Activated CD8-positive, alpha-beta memory T cell treated with anti-CD3 and anti-CD28 coated beads, Interleukin-2, amount 50 U/mL, for 4 hours (primary cell): Measurements from ENCODE around the gene PCF11.

Experiments
- DNase-seq: peaks from one replicate; pipeline ENCODE4 v3.0.0-alpha.2; 2020

Gene PCF11

DNA sequence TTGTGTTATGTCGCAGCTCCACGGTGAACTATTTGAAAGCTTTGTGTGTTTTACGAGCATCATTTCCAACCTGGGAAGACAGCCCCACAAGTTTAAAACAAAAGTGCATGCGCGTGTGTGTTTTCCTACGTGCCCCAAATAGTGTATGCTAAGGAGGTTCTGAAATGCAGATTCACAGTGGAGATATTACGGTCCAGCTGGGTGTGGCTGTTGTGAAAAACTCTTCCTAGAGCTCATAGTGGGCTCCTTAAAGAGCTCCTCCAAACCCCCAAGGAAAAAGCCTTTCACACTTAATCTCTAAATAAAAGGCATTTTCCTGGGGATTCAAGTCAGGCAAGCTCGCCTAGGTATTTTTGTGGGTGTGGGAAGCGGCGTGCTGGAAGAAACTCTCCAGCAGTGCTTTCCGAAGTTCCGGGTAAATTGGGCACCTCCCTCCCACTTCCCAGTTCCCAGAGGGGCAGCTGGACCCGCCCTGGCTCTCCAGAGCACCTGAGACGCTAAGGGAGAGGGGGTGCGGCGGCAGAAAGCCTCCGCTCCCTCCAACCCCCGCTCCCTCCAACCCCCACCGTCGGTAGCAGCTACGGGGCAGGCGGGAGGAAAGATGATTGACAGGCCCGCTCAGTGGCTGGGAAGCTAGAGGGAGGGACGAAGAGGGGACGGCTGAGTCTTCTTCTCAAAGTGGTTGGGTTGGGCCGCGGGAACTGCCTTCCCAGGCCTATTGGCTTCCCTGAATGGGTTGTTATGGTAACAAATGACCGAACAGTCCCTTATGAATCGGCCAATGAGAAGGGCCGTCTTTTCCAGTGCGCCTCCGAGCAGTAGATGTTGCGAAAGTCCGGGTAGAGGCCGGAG is 561 bp upstream of the PCF11 start:
- peak; percentile 96 for DNase-seq

DNA sequence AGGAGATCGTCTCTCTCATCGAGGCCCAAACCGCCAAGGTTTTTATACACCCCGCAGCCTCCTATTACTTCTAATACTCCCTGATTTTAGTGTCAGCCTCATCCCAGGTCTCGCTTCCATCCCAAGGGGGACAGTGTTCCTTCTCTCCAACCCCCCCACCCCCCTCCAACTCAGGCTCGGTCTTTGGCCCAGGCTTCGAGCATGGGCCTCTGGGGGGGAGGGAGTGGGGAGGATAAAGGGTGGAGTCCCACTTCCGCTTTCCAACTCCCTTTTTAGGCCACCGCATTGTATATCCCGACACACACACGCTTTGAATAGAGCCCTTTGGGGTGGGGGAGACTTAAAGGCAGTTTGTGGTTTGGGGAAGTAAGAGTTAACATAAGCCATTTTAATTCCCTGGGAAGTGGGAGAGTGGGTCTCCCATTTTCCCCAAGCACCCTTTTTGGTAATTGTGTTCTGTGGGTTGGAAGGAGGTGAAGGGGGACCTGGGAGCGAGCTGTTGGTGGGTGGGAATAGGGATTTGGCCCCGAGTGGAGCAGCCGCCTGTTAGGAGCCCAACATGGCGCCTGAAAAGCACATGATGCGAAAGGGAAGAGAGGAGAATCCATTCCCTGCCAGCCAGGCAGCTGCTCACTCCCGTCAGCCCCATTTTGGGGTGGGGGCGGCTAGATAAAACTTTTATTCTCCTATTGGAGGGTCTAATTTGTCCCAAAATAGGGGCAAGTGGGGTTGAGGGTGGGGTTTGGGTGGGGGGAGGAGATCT is 844 bp downstream of the PCF11 start:
- DNase-seq = peak; percentile 35

DNA sequence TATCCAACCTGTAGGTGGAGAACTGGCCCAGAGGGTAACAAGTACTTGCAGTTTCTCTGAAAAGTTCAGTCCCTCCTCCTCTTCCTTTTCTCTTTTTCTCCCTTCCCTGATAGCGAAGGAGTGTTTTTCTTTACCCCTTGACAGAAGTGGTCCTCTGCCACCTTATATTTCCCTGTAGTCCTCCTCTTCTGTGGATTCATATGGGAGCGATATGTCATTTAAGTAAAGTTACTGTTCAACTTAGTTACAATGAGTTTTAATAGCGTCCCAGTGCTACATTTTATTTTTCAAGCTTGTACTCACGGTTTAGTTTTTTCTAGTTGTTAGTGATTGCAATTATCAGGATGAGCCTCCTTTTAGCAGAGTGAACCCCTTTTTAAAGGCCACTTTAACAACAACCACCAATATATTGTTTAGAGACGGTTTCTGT is 1.4 kb downstream of the PCF11 start:
- no peak for DNase-seq

DNA sequence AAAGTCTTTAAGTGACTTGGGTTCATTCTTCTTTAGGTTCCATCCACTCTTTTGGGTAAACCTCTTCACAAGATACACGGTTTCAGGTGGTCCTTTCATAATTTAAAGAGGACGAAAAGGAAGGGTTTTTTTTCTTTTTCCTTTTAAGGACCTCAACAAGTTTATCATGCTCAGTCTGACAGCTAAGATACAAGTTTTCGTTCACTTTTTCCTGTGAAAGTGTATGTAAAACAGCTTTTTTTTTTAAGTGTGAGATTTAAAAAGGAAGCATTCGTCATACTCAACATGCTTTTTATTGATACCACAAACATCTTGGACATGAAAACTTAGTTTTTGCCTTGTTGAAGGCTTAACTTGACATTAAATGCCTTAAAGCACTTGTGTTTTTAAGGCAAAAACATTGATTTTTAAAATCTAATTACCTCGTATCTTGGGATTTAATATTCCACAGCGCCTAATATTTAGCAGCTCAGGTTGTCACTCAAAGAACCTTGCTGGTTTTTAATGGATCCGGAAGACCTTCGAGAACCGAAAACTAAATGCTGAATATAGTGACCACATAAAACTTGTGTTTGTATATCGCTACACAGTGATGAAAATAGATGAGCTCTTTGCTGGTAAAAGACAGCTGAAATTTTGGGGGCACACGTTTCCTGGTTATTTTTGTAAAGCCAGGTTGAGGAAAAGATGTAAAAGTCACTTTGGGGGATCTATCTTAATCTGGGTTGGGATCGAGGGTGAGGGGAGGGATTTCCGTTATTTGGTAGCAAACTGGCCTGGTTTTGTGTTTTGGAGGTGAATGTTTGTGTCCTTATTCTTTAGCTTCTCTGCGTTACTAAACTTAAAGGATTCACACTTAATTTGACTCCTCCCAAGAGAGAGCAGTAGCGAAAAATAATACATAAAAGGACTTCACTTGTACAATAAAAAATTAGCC is 2.3 kb downstream of the PCF11 start:
- DNase-seq = no peak

DNA sequence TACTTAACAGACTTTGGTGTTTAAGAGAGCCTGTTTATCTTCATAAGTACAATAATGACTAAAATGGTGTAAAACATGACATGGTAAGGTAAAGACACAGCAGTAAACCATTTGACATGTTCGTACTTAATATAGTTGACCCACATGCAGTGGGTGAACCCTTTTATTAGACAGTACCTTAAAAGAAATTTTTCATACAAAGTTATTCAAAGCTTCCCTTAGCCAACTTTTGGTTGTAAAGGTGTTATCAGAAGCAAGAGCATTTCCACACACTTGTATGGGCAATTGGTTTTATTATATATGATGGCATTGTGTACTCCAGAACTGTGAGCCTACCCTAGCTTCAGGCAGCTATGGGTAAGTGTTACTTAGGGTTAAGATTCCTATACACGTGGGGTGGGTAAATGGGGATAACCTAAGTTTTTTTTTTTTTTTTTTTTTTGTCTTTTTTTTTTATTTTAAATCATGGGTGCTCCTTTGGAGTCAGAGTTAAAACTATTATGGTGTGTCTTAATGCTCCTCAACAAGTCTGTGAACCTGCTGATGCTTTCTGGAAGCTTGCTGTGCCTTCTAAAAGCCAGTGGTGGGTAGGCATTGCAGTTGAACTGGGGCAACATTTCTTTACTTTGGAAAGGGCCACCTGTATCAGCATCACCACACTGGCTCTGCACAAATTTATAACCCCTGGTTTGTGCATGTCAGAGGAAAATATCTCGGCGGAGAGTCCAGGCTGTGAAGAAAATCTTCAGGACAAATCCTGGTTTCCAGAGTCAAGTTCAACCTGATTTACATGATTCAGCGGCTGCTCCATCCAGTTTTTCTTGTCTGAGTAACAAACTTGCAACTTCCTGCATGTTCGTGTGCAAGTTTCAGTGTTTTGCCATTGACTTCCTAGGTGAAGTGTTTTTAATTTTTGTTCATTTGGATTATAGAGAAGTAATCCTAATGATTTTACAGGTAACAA is 3.3 kb downstream of the PCF11 start:
- no peak for DNase-seq

DNA sequence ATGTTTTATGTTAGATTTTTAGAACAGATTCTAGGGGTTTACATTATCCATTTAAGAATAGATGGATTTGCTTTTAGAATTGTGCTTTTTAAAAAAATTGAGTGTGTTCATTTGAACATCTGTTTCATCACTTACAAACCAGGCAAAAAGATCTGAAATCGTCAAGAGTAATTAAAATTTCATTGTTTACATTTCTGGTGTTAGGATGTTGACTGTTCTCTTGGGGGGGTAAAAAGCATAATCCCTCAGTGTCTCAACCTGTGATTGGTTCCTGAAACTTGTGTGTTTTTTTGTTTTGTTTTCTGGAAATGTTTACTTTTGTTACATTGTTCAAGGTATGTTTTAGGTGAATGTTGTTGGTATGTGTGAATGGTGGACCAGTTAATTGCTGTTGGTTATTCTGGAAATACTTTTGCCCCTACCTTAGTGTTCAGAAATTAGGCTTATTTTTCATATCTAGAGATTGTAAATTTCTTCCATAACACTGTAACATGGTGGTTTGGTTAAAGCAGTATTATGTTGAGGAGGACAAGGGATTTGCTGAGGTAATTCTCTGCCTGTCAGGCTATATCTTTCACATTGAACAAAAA is 4.8 kb downstream of the PCF11 start:
- DNase-seq = no peak

DNA sequence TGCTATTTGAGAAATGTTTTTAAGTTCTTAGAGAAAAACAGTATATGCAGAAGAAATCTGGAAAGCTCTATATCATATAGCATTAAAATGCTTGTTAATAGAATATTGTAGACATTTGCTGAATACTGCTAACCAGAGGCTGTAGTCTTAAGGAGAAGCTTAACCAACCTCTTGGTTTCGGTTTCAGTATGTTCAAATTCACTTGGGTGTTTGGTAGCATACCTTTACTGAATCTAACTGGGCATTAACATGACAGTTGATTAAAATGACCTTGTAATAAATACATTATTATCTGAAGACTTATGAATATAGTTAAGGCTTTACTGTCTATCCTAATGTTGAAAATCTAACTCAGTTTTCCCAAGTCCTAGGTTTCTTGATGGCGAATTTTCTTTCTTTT is 5.4 kb downstream of the PCF11 start:
- DNase-seq = no peak

DNA sequence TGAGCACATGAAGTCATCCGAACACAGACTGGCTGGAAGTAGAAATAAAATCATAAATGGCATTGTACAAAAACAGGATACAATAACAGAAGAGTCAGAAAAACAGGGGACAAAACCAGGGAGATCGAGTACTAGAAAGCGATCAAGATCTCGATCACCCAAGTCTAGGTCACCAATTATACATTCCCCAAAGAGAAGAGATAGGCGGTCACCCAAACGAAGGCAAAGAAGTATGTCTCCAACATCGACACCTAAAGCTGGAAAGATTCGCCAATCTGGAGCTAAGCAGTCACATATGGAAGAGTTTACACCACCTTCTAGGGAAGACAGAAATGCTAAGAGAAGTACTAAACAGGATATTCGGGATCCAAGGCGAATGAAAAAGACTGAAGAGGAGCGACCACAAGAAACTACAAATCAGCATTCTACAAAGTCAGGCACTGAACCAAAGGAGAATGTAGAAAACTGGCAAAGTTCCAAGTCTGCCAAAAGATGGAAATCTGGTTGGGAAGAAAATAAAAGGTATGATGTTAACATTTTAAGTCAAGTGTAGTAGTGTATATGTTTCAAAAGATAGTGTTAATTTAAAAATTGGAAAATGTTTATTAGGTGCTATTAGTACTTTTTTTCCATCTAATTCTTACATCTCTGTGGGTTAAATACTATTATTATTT is 9.4 kb downstream of the PCF11 start:
- no peak for DNase-seq

DNA sequence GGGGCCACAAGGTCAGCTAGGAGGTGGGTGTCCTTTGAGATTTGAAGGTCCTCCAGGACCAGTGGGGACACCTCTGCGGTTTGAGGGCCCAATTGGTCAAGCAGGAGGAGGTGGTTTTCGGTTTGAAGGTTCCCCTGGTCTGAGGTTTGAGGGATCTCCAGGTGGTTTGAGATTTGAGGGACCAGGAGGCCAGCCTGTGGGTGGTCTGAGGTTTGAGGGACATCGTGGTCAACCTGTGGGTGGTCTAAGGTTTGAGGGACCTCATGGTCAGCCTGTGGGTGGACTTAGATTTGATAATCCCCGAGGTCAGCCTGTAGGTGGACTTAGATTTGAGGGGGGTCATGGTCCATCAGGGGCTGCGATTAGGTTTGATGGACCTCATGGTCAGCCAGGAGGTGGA is 11.8 kb downstream of the PCF11 start:
- no peak for DNase-seq

DNA sequence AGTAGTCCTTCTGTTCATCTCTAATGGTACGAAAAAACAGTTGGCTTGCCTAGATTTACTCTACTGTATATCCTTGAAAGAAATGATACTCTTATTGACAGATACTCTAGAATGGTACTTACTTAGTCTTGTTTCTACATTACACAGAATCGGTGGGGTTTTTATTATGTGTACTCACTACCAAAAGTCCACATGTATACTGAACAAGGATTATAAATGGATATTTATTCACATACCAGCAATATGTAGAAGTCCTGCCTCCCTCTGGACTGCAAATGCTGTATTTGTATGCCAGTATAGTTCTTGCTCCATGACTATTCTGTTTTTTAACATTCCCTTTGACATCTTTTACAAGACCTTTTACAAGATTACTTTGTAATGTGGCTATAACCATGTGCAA is 13.9 kb downstream of the PCF11 start:
- DNase-seq = no peak

DNA sequence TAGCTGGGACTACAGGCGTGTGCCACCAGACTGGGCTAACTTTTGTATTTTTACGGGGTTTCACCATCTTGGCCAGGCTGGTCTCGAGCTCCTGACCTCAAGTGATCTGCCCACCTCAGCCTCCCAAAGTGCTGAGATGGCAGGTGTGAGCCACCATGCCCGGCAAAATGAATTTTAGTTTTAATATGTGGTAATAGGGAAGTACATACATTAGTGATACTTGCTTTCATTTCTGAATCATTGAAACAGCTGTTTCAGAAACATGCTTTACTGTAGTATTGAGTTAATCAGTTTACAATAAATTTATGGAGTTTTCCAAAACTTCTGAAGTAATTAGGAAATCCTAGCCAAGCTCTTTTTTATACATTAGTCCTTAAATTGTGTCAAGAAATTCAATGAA is 15.6 kb downstream of the PCF11 start:
- DNase-seq = no peak

DNA sequence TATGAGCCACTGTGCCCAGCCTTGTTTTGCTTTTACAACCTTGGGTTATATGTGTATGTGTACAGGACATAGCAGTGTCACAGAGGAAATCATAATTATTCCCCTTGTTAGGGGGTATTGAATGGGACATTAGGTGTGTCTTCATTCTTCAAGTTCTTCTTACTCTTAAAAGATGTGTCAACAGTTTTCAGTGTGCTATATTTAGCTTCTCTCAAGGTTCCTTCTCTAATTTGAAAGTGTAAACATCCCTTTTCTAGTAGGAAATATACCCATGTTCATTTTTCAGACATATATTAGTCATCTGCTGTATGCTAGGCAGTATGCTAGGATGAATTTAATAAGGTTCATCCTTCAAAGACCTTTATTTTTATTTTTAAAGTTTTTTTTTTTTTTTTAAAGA is 17.1 kb downstream of the PCF11 start:
- DNase-seq = no peak

DNA sequence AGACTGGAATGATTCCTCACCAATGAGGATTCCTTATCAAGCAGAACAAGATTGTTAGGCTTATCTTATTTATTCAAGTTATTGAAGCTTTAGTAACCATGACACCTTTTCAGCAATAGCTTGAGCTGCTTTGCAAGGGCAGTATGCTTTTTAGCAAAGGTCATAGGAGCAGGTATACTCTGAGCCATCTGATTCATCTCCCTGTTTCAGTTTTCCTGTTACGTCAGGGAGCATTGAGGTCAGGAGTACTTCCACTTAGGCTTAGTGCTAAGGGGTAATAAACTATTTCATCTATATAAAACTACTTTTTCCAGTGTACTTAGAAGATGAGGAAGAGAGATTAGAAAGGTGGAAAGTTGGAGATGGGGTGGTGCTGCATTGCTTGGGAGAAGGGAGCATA is 18.9 kb downstream of the PCF11 start:
- DNase-seq = no peak

DNA sequence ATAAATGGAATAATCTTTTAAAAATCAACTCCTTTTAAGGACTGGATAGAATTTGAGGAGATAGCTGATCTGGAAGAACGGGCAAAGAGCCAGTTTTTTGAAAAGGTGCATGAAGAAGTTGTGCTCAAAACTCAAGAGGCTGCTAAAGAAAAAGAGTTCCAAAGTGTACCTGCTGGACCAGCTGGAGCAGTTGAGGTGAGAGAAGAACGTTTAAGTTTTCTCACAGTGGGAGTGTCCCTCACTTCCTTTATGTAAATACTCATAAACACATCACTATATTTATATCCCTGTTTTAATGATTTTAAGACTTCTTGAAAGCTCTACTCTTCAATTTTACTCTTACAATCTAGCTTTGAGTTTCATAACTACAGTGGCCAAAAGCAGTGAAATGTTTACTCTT is 24.9 kb downstream of the PCF11 start:
- DNase-seq = no peak

DNA sequence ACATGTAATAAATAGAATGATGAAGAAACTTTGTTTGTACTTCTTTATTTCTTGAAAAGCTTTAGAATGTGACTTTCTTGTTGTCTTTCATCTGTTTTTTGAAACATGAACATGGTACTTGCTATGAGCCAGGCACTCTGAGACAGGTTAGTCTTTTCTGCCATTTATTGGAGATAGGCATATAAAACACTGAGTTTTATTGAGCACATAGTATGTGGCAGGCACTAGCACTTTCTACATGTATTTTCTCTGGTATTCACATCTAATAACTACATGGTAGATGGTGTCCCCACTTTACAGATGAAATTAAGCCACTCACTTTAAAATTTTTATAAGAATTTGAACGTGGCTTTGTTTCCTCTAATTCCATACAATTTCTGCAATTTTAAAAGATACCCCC is 28.8 kb downstream of the PCF11 start:
- DNase-seq = no peak

DNA sequence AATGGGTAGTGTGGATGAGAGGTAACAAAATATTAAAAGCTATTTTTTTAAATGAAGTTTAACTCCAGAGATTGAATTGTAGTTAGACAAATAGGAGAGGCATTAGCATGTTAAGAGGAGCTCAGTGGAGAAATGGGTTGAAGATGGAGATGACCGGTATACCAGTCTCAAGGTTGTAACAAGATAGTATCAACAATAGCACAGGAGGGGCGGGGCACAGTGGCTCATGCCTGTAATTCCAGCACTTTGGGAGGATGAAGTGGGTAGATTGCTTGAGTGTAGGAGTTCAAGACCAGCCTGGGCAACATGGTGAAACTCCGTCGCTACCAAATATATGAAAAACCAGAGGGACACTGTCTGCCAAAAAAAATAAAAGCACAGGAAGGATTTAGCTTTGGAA is 30.5 kb downstream of the PCF11 start:
- DNase-seq = no peak

DNA sequence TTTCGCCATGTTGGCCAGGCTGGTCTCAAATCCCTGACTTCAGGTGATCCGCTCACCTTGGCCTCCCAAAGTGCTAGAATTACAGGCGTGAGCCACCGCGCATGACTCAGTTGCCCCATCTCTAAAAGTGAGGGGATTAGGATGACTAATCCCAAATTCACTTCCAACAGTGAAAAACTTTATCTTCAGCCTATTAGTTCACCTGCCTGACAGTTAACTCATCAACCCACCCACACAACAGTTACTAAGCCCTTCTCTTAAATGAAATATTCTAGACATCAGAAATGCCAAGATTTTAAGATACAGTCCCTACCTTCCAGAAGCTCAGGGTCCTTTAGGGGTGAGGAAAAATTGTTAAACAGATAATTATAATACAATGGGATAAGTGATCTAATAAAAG is 34.6 kb downstream of the PCF11 start:
- DNase-seq = peak; percentile 26

DNA sequence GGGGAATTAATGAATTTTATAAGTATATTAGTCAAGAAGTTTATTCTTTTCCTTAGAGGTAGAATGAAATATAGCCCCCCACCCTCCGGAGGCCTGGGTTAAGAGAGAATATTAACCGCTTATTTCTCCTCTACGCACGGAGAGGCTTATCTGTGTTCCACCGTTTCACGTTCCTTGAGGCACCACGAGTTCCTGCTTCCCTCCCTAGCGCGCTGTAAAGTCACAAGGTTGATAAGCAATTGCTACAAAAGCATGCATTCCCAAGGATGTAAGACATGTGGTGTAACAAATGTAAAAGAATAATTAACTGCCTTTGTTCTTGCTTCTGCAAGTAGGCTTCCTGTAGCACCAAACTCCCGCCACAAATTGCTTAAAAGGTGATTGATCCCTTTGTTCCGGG is 35.1 kb downstream of the PCF11 start:
- DNase-seq = no peak

DNA sequence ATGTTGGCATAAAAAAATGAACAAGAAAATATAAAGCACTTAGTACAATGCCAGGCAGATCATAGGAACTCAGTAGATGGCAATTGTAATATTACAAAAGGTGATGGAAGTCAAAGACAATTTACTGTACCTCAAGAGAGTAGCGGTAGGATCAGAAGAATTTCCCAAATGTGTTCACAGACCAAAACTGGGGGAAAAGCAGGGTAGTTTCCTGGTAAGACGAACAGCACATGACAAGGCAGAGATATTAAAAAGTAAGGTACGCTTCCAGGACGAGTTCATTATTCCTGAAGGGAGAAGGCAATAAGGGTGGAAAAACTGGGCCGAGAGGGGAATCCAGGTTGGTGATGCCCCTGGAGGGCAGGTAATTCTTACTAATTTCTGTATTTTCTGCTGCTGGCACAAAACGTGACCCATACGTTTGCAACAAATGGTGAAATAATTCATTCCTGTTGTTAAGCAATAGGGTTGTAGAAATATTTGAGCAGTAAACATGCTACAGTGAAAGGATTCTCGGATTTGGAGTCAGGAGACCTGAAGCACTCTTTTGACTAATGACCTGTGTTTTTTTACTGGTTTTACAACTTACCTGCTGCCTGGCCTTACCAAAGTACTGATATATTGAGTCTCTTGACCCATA is 35.8 kb downstream of the PCF11 start:
- no peak for DNase-seq
